ENCODE results near the gene IER3.

IER3 gene, protein sequence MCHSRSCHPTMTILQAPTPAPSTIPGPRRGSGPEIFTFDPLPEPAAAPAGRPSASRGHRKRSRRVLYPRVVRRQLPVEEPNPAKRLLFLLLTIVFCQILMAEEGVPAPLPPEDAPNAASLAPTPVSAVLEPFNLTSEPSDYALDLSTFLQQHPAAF

DNA sequence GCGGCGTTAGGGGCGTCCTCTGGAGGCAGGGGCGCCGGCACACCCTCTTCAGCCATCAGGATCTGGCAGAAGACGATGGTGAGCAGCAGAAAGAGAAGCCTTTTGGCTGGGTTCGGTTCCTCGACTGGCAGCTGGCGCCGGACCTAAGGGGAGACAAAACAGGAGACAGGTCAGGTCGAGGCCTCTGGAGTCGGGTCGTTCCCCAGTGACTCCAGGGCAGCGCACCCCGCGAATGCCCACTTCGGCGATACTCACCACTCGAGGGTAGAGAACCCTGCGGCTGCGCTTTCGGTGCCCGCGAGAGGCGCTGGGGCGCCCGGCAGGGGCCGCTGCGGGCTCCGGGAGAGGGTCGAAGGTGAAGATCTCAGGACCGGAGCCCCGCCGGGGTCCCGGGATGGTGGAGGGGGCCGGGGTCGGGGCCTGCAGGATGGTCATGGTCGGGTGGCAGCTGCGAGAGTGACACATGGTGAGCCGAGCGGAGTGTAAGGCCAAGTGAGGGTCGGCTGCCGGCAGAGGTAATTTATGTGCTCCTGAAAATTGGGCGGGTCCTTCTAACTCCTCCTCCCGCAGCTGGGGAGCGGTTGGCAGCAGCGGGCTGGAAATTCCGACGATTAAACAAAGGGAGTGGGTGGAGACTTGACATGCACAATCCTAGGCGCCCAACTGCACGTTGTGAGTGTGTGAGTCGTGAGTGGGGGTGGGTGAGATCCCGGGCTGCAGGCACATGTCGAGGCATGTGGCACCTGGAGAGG lies at the start of gene IER3:
Gene IER3 (minus strand): TSS at position 494 of the 752 bp plus-strand sequence. CDS start 29 bp downstream, at position 465.
- TF ChIP-seq, protein P1, sequence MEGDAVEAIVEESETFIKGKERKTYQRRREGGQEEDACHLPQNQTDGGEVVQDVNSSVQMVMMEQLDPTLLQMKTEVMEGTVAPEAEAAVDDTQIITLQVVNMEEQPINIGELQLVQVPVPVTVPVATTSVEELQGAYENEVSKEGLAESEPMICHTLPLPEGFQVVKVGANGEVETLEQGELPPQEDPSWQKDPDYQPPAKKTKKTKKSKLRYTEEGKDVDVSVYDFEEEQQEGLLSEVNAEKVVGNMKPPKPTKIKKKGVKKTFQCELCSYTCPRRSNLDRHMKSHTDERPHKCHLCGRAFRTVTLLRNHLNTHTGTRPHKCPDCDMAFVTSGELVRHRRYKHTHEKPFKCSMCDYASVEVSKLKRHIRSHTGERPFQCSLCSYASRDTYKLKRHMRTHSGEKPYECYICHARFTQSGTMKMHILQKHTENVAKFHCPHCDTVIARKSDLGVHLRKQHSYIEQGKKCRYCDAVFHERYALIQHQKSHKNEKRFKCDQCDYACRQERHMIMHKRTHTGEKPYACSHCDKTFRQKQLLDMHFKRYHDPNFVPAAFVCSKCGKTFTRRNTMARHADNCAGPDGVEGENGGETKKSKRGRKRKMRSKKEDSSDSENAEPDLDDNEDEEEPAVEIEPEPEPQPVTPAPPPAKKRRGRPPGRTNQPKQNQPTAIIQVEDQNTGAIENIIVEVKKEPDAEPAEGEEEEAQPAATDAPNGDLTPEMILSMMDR (IDR thresholded peaks at IDR 0.05), result no peak

DNA sequence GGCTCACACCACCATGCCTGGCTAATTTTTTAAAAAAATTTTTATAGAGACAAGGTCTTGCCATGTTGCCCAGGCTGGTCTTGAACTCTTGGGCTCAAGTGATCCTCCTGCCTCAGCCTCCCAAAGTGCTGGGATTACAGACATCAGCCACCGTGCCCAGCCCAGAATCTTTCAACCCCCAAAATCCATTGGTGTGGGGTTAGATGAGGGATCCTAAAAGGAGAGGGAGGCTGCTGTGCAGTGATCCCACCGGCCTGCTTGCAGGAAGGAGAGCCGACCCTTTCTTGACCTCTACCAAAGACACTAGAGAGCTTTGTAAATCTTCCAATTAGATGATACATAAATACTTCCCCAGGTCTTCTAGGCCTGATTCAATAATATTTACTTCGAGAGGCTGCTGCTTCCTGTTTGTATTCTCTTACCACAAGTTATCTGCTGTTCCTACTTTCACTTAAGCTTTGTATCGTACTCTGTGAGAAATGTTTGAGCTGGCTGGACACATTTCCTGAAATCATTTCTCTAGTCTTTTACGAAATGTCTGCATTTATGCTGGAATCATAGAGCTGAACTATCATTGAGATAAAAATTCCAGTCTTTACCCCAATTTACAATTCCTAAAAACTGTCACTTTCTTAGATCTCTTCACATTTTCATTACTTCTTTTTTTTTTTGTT lies 49.3 kb upstream of the IER3 start:
- TF ChIP-seq, protein P1 (IDR thresholded peaks at IDR 0.05), result no peak

DNA sequence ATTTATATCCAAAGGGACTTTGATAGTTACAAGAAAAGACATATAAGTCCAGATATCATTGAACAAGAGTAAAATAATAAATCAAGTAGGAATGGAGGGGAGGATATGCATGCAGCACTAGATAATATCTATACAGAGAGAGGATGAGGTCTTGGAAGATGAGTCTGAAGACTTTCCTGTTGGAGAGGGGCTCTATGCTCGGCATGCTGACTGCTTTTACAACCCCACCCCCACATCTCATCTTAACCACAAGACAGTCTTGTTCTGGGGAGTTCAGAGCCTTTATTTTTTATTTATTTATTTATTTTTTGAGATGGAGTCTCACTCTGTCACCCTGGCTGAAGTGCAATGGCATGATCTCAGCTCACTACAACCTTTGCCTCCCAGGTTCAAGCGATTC lies 48.4 kb upstream of the IER3 start:
- TF ChIP-seq, protein P1 (IDR thresholded peaks at IDR 0.05), result no peak

DNA sequence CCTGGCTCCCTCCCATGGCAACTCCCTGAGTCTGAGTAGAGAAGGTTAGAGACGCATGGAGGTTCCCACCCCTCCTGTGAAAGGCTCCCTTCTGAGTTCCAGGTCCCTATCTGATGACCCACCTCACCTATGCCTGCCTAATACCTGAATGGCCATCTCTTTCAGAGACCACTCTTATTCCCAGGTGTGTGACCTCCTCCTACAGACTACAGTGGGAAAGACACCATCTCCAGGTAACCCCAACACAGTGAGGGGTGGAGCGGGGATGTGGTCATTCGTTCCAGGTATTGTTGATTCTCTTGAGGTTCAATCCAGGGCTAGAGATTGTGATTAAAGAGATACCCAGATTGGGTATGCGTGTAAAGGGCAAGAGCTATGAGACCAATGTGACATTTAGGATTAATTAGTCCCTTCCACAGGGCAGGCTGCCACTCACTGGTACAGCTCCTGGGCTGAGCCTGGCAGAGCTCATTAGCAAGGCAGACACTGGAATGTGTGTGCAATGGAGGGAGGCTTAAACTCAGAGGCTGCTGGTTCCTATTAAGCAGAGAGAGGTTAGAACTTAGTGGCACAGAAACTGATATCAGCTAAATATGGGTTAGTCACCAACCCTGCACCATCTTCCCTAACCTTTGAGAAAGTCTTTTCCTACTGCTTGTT lies 46.5 kb upstream of the IER3 start:
- TF ChIP-seq, protein P1 (IDR thresholded peaks at IDR 0.05), result no peak

DNA sequence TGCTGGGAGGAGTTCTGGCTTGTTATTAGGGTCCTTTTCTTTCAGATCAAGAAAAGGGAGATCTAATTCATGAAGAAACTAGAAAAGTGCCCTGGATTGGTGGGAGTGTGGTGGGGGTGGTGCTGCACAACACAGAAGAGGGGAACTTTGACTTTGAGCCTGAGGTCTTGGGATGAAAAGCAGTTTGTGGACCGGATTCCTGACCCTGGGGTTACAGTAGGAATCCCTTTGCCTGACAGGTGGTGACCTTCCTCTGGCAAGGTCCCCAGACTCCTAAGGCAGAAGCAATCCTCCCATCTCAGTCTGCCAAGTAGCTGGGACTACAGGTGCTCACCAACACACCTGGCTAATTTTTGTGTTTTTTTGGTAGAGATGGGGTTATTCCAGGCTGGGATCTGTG lies 45.3 kb upstream of the IER3 start:
- TF ChIP-seq, protein P1 (IDR thresholded peaks at IDR 0.05), result no peak

DNA sequence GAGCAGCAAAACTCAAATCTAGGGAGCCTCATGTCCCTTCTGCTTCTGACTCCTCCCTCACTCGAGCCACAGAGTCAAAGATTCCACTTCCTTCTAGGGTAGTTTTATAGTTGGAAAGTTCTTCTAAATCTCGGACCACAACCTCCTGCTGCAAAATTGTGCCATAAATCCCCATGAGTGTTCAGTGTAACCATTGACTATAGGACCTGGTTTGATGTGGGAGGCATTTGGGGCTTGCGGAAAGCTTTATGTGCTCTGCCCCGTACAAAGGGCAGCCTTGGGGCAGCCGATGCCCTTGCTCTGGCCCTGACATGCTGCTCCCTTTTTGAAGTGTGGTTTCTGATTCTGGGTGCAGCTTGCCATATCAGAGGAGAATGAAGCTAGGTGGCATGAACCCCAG lies 43.6 kb upstream of the IER3 start:
- TF ChIP-seq, protein P1 (IDR thresholded peaks at IDR 0.05), result no peak

DNA sequence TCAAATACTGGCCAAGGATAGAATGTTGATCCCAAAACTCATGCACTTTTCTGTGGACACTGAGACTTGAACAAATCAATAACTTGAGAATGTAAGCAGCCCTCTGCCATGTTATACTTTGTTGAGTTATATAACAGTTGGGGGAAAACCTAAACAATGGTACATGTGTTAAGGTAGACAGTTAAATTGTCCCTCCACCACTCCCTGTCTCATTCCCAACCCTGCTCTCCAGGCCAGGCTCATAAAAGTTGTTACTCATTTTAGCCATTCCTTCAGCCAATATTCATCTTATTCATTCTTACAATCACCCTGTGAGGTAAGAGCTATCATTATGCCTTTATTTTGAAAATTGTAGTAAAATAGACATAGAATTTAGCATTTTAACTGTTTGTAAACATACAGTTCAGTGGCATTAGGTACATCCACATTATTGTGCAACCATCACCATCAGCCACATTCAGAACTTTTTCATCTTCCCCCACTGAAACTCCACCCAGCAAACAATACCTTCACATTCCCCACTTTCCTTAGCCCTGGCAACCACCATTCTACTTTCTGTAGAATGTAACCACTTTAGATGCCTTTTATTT lies 38.2 kb upstream of the IER3 start:
- TF ChIP-seq, protein P1 (IDR thresholded peaks at IDR 0.05), result no peak
